Panc1 (cell line): ENCODE measurements around the gene RAD51C. TPM values are rescaled to one million over a fixed set of nuclear protein-coding genes. Genes with fewer than 3 reads are reported as not detected.
"Not testable (repeated sequence)": the region's sequence is repeated elsewhere in the genome, so short reads cannot be mapped to it uniquely, and the experiment has no call there.

Experiments
- ATAC-seq: fragments of 200-7000 bp; cut with Tn5 transposase; 2 replicates; pipeline ENCODE4 v1.9.1; 2020; ENCODE audit warnings: mild to moderate bottlenecking, moderate library complexity
- BruUV-seq: library from RNA; stranded (reverse); fragments of 400-500 nt; replicated peaks from 2 replicates; lab custom pipeline; 2021; lab: Mats Ljungman, UMichigan
- CTCF ChIA-PET: fragments of 300-600 bp; sonication (Branson Sonifier 250); formaldehyde crosslinking; loops from one replicate; lab custom pipeline; 2022; ENCODE audit warnings: antibody characterized with exemption; lab: Charles Lee
- POLR2A ChIA-PET: fragments of 300-600 bp; sonication (Branson Sonifier 250); formaldehyde crosslinking; loops from one replicate; lab custom pipeline; 2022; ENCODE audit warnings: antibody characterized with exemption; lab: Charles Lee
- DNase-seq: peaks from one replicate; pipeline ENCODE4 v3.0.0-alpha.2; 2010; ENCODE audit warnings: low read depth, low spot score
- H3K27ac ChIP-seq: 2 replicates; pipeline ENCODE4 v1.5.1; 2011; ENCODE audit warnings: mild to moderate bottlenecking, low read length, inconsistent platforms
- H3K27me3 ChIP-seq: fragments of 200-500 bp; sonication (Bioruptor generic); 2 replicates; pipeline ENCODE4 v1.6.0; 2014; ENCODE audit warnings: low read length, inconsistent platforms; ENCODE audit not compliant: control insufficient read depth, insufficient read depth
- H3K36me3 ChIP-seq: fragments of 200-500 bp; sonication (Bioruptor generic); 2 replicates; pipeline ENCODE4 v1.5.1; 2014; ENCODE audit warnings: inconsistent platforms, mild to moderate bottlenecking, low read length, moderate library complexity; ENCODE audit not compliant: control insufficient read depth, insufficient read depth
- H3K4me1 ChIP-seq: 2 replicates; pipeline ENCODE4 v1.5.1; 2011; ENCODE audit warnings: inconsistent platforms, mild to moderate bottlenecking, low read length, moderate library complexity; ENCODE audit not compliant: control insufficient read depth, insufficient read depth
- H3K4me3 ChIP-seq, 2 experiments: 2 replicates each; pipeline ENCODE4 v1.5.1; 2011 to 2012; ENCODE audit warnings: low read depth in 2 of 2, low read length in 2 of 2, mild to moderate bottlenecking in 2 of 2, inconsistent platforms in 1 of 2, moderate library complexity in 1 of 2
- H3K9me3 ChIP-seq: fragments of 200-500 bp; sonication (Bioruptor generic); 2 replicates; pipeline ENCODE4 v1.5.1; 2014; ENCODE audit warnings: low read depth, mild to moderate bottlenecking, inconsistent platforms, low read length, moderate library complexity; ENCODE audit not compliant: control insufficient read depth, insufficient read depth
- CTCF ChIP-seq: fragments of 450-650 bp; IDR thresholded peaks from 2 replicates; pipeline ENCODE4 v1.5.1; 2017; ENCODE audit warnings: mild to moderate bottlenecking
- POLR2AphosphoS5 ChIP-seq: IDR thresholded peaks from 2 replicates; pipeline ENCODE4 v1.6.1; 2012; ENCODE audit warnings: mild to moderate bottlenecking, low read depth, low read length, moderate library complexity
- REST ChIP-seq, 2 experiments: IDR thresholded peaks; 2 replicates each; pipeline ENCODE4 v1.6.1; 2011 to 2012; ENCODE audit warnings: low read depth in 2 of 2, control low read depth in 1 of 2, low read length in 1 of 2, mild to moderate bottlenecking in 1 of 2, moderate library complexity in 1 of 2; ENCODE audit not compliant: insufficient read depth in 1 of 2
- SIN3A ChIP-seq: IDR thresholded peaks from 2 replicates; pipeline ENCODE4 v1.6.1; 2012; ENCODE audit warnings: low read depth, mild to moderate bottlenecking, low read length, moderate library complexity, borderline replicate concordance; ENCODE audit not compliant: insufficient read depth
- TCF7L2 ChIP-seq: IDR thresholded peaks from 2 replicates; pipeline ENCODE4 v1.6.1; 2011; ENCODE audit warnings: mild to moderate bottlenecking, low read depth, low read length, inconsistent platforms
- in situ Hi-C: cut with HindIII; loops from 2 replicates; pipeline ENCODE4 v1.10.0; 2016; ENCODE audit warnings: low sequenced_read_pairs, low pct_unique_long_range_greater_than_20kb
- intact Hi-C: fragments of 100-400 bp; cut with micrococcal nuclease; formaldehyde crosslinking; loops from one replicate; pipeline ENCODE4 v1.10.0; 2022; ENCODE audit not compliant: unreplicated experiment
- total RNA-seq: library from RNA; stranded (reverse); gene quantifications from one replicate; pipeline ENCODE4 v1.2.1, GENCODE V29; 2021; ENCODE audit not compliant: unreplicated experiment

The RAD51C gene
- total RNA-seq, 1 experiment from 2014 or later, result 19.9 TPM

GRCh38 chr17:58684003-58684402 lies 8.4 kb upstream of the RAD51C start:
- no peak for DNase-seq
- Histone ChIP-seq H3K4me1 (peaks cover 7% of the 10 kb centered on the region; the same call in 1 of the 2 replicates), H3K27ac (no peak overlapping the region), H3K4me3 (no peak overlapping the region), H3K27me3 (no peaks in the 10 kb centered on the region), H3K36me3 (no peaks in the 10 kb centered on the region), H3K9me3 (no peaks in the 10 kb centered on the region)
- no peak for TF ChIP-seq CTCF
- no peak for TF ChIP-seq TCF7L2
- no peak for TF ChIP-seq POLR2AphosphoS5
- no peak for TF ChIP-seq REST (IDR thresholded peaks at IDR 0.05; ENCODE audit: insufficient read depth in 1 of 2, low read depth in 2 of 2, low read length in 1 of 2)
- TF ChIP-seq SIN3A, result no peak
- in situ Hi-C loops (no loop called here), intact Hi-C loops (no loop called here)
- POLR2A ChIA-PET, result no interaction called here
- CTCF ChIA-PET, result interaction anchor here (0.6 kb wide), 1 partner anchor 234 kb away, joined by 12 read pairs; no protein-coding TSS in a partner anchor
- BruUV-seq, result no TSS peak
- no peak for ATAC-seq

GRCh38 chr17:58684462-58684861 lies 7.9 kb upstream of the RAD51C start:
- H3K27me3 ChIP-seq, H3K9me3 ChIP-seq, H3K36me3 ChIP-seq, POLR2A ChIA-PET, DNase-seq, H3K4me1 ChIP-seq, BruUV-seq, intact Hi-C loops, H3K4me3 ChIP-seq, H3K27ac ChIP-seq, CTCF ChIA-PET, in situ Hi-C loops, ATAC-seq: not testable (repeated sequence)

- intact Hi-C loops, result no loop called here
These were observed 5.4 kb upstream of the RAD51C start for GRCh38 chr17:58686980-58687379.

More at GRCh38 chr17:58686980-58687379, 5.4 kb upstream of the RAD51C start:
- no peaks in the 10 kb centered on the region for H3K27me3 ChIP-seq
- DNase-seq, result no peak
- no peaks in the 10 kb centered on the region for H3K36me3 ChIP-seq
- no peaks in the 10 kb centered on the region for H3K4me1 ChIP-seq
- no TSS peak for BruUV-seq
- in situ Hi-C loops, result no loop called here
- no peaks in the 10 kb centered on the region for H3K9me3 ChIP-seq
- H3K4me3 ChIP-seq, result no peak overlapping the region
- CTCF ChIA-PET, result no interaction called here
- no peak overlapping the region for H3K27ac ChIP-seq
- no peak for ATAC-seq
- TF ChIP-seq CTCF (no peak), SIN3A (no peak), TCF7L2 (no peak), REST (IDR thresholded peaks at IDR 0.05; ENCODE audit: insufficient read depth in 1 of 2, low read depth in 2 of 2, low read length in 1 of 2) (no peak)
- POLR2A ChIA-PET, result no interaction called here
